Measurements from ENCODE around the gene SST.
"Not testable (repeated sequence)": the region's sequence is repeated elsewhere in the genome, so short reads cannot be mapped to it uniquely, and the experiment has no call there.

Gene SST

GRCh38 chr3:187684444-187684843 is 14.2 kb upstream of the SST start:
- no peak for DNase-seq (ENCODE audit: low read depth)

GRCh38 chr3:187681756-187682155 is 11.6 kb upstream of the SST start:
- not testable (repeated sequence) for DNase-seq (ENCODE audit: low read depth)

GRCh38 chr3:187679638-187680396 is 9.6 kb upstream of the SST start:
- DNase-seq (ENCODE audit: low read depth), result peak; percentile 51

- peak; percentile 9 for DNase-seq (ENCODE audit: low read depth)
These were observed 8.6 kb upstream of the SST start for GRCh38 chr3:187678726-187679268.

GRCh38 chr3:187677604-187678003 is 7.4 kb upstream of the SST start:
- no peak for DNase-seq (ENCODE audit: low read depth)

- DNase-seq (ENCODE audit: low read depth), result no peak
These were observed 2.8 kb upstream of the SST start for GRCh38 chr3:187673012-187673411.

- DNase-seq (ENCODE audit: low read depth), result no peak
These were observed 2.7 kb downstream of the SST start for GRCh38 chr3:187667526-187667925.

GRCh38 chr3:187665764-187666402 is 4.3 kb downstream of the SST start:
- no peak for DNase-seq (ENCODE audit: low read depth)

GRCh38 chr3:187665010-187665409 is 5.2 kb downstream of the SST start:
- DNase-seq (ENCODE audit: low read depth), result no peak

GRCh38 chr3:187662848-187663409 is 7.3 kb downstream of the SST start:
- no peak for DNase-seq (ENCODE audit: low read depth)

GRCh38 chr3:187661267-187661666 is 8.9 kb downstream of the SST start:
- DNase-seq (ENCODE audit: low read depth), result no peak

- DNase-seq (ENCODE audit: low read depth), result no peak
These were observed 18.9 kb downstream of the SST start for GRCh38 chr3:187651282-187651681.

- DNase-seq (ENCODE audit: low read depth), result no peak
These were observed 22.0 kb downstream of the SST start for GRCh38 chr3:187648177-187648576.

- no peak for DNase-seq (ENCODE audit: low read depth)
These were observed 23.1 kb downstream of the SST start for GRCh38 chr3:187646906-187647660.

GRCh38 chr3:187645379-187645778 is 24.8 kb downstream of the SST start:
- DNase-seq (ENCODE audit: low read depth), result not testable (repeated sequence)

- no peak for DNase-seq (ENCODE audit: low read depth)
These were observed 27.3 kb downstream of the SST start for GRCh38 chr3:187642861-187643260.

GRCh38 chr3:187641320-187642016 is 28.7 kb downstream of the SST start:
- DNase-seq (ENCODE audit: low read depth), result no peak

GRCh38 chr3:187640569-187641059 is 29.6 kb downstream of the SST start:
- no peak for DNase-seq (ENCODE audit: low read depth)

- DNase-seq (ENCODE audit: low read depth), result no peak
These were observed 30.1 kb downstream of the SST start for GRCh38 chr3:187639927-187640568.

- DNase-seq (ENCODE audit: low read depth), result no peak
These were observed 33.7 kb downstream of the SST start for GRCh38 chr3:187636528-187636927.

- no peak for DNase-seq (ENCODE audit: low read depth)
These were observed 39.8 kb downstream of the SST start for GRCh38 chr3:187630404-187630803.

Measured in activated T-cell treated with anti-CD3 and anti-CD28 coated beads for 24 hours (primary cell).